Bronchial epithelial cell (primary cell): ENCODE measurements around the gene CHSY1. TPM values are rescaled to one million over a fixed set of nuclear protein-coding genes. Genes with fewer than 3 reads are reported as not detected.
"Not testable (repeated sequence)": the region's sequence is repeated elsewhere in the genome, so short reads cannot be mapped to it uniquely, and the experiment has no call there.

ENCODE experiments used
- DNase-seq: peaks from one replicate; pipeline ENCODE4 v3.0.0-alpha.2; 2010; ENCODE audit warnings: low read depth
- FAIRE-seq: peaks from 2 replicates; lab custom pipeline; 2011; peaks lifted over from hg19 to GRCh38; lab: Jason Lieb, UNC
- H3K27me3 ChIP-seq: 2 replicates; pipeline ENCODE4 v1.5.1; 2011; ENCODE audit warnings: low read length; ENCODE audit not compliant: control insufficient read depth, insufficient read depth
- H3K36me3 ChIP-seq: 2 replicates; pipeline ENCODE4 v1.5.1; 2011; ENCODE audit warnings: low read length; ENCODE audit not compliant: control insufficient read depth, insufficient read depth
- H3K4me3 ChIP-seq: 2 replicates; pipeline ENCODE4 v1.5.1; 2011; ENCODE audit warnings: mild to moderate bottlenecking, low read depth, low read length, control low read depth
- CTCF ChIP-seq: IDR thresholded peaks from 2 replicates; pipeline ENCODE4 v1.5.1; 2011; ENCODE audit warnings: mild to moderate bottlenecking, moderate library complexity, low read length, control low read depth, inconsistent platforms; ENCODE audit not compliant: insufficient read depth, severe bottlenecking
- total RNA-seq: library from RNA; depleted of rRNA; stranded (reverse); fragments of >200 nt; gene quantifications from 2 replicates; pipeline ENCODE4 v1.2.1, GENCODE V29; 2014

The CHSY1 gene
- total RNA-seq, 1 donor from 2014 or later = 21.6 TPM

- no peak for TF ChIP-seq CTCF
- peaks cover 4% of the 10 kb centered on the region for H3K36me3 ChIP-seq
- DNase-seq (no peak), FAIRE-seq (no peak)
- no peak overlapping the region for H3K4me3 ChIP-seq
- H3K27me3 ChIP-seq = no peaks in the 10 kb centered on the region
These were observed 29.9 kb downstream of the CHSY1 start for GRCh38 chr15:101221902-101222301.

- no peaks in the 10 kb centered on the region for H3K27me3 ChIP-seq
- DNase-seq = no peak
- no peak for TF ChIP-seq CTCF
- H3K36me3 ChIP-seq = peaks cover 2% of the 10 kb centered on the region
- no peak for FAIRE-seq
- no peak overlapping the region for H3K4me3 ChIP-seq
These were observed 31.8 kb downstream of the CHSY1 start for GRCh38 chr15:101220060-101220459.

GRCh38 chr15:101219441-101219840 lies 32.4 kb downstream of the CHSY1 start:
- H3K36me3 ChIP-seq = peaks cover 2% of the 10 kb centered on the region
- FAIRE-seq (no peak), DNase-seq (no peak)
- no peak for TF ChIP-seq CTCF
- no peak overlapping the region for H3K4me3 ChIP-seq
- no peaks in the 10 kb centered on the region for H3K27me3 ChIP-seq

GRCh38 chr15:101217446-101217845 lies 34.4 kb downstream of the CHSY1 start:
- no peak for TF ChIP-seq CTCF
- peaks cover 2% of the 10 kb centered on the region for H3K36me3 ChIP-seq
- H3K4me3 ChIP-seq = no peak overlapping the region
- H3K27me3 ChIP-seq = no peaks in the 10 kb centered on the region
- no peak for DNase-seq
- FAIRE-seq = no peak

GRCh38 chr15:101216100-101216499 lies 35.7 kb downstream of the CHSY1 start:
- Histone ChIP-seq H3K27me3 (no peaks in the 10 kb centered on the region), H3K36me3 (peaks cover 2% of the 10 kb centered on the region), H3K4me3 (no peak overlapping the region)
- DNase-seq (no peak), FAIRE-seq (no peak)
- TF ChIP-seq CTCF = no peak

GRCh38 chr15:101215681-101216080 lies 36.2 kb downstream of the CHSY1 start:
- peaks cover 2% of the 10 kb centered on the region for H3K36me3 ChIP-seq
- DNase-seq = peak; percentile 65
- TF ChIP-seq CTCF = no peak
- FAIRE-seq = no peak
- no peak overlapping the region for H3K4me3 ChIP-seq
- H3K27me3 ChIP-seq = no peaks in the 10 kb centered on the region

- not testable (repeated sequence) for H3K4me3 ChIP-seq, H3K27me3 ChIP-seq, DNase-seq, FAIRE-seq, H3K36me3 ChIP-seq
These were observed 37.3 kb downstream of the CHSY1 start for GRCh38 chr15:101214435-101215097.
